Esophagus squamous epithelium (tissue), 5 donors: Measurements from ENCODE around the gene NEDD8. TPM values are rescaled to one million over a fixed set of nuclear protein-coding genes. Genes with fewer than 3 reads are reported as not detected.

Source experiments
- DNase-seq: peaks from one replicate; lab custom pipeline; 2025; lab: John Stamatoyannopoulos, UW
- H3K27ac ChIP-seq, 4 donors: fragments of 200-600 bp; sonication (generic); one replicate each; pipeline ENCODE4 v1.5.1; 2016 to 2019; ENCODE audit warnings: mild to moderate bottlenecking in 1 of 4
- H3K27me3 ChIP-seq, 4 donors: fragments of 200-600 bp; sonication (generic); 1 replicate in 3 of 4; 2 replicates in 1 of 4; pipeline versions ENCODE4 v1.5.1 to v1.6.0; 2017 to 2021; ENCODE audit warnings: antibody characterized with exemption in 1 of 4
- H3K36me3 ChIP-seq, 3 donors: fragments of 200-600 bp; sonication (generic); one replicate each; pipeline ENCODE4 v1.5.1; 2016 to 2019
- H3K4me1 ChIP-seq, 3 donors: fragments of 200-600 bp; sonication (generic); one replicate each; pipeline ENCODE4 v1.5.1; 2017 to 2019
- H3K4me3 ChIP-seq, 4 donors: fragments of 200-600 bp; sonication (generic); 1 replicate in 3 of 4; 2 replicates in 1 of 4; pipeline ENCODE4 v1.5.1; 2016 to 2019; ENCODE audit warnings: mild to moderate bottlenecking in 2 of 4, moderate library complexity in 1 of 4
- H3K9me3 ChIP-seq, 3 donors: fragments of 200-600 bp; sonication (generic); one replicate each; pipeline ENCODE4 v1.5.1; 2016 to 2019
- POLR2A ChIP-seq, 4 donors: fragments of 450-650 bp; IDR thresholded peaks; one replicate each; pipeline ENCODE4 v1.6.1; 2017; ENCODE audit warnings: antibody characterized with exemption in 4 of 4, mild to moderate bottlenecking in 4 of 4, moderate library complexity in 3 of 4
- WGBS, 2 donors: methylation state at CpG; one replicate each; pipeline ENCODE4 v1.1.5; 2018; 5-methylcytosine and 5-hydroxymethylcytosine counted together
- intact Hi-C: fragments of 100-400 bp; cut with DNase I; formaldehyde crosslinking; loops from one replicate; pipeline ENCODE4 v1.15.0; 2022
- total RNA-seq, 4 donors: library from RNA; depleted of rRNA; stranded (reverse); fragments of >200 nt; gene quantifications; one replicate each; pipeline ENCODE4 v1.1.0, GENCODE V29; 2016
- TF ChIP-seq, protein P1 (sequence below), 6 experiments: fragments of 450-650 bp in 4 of 6; fragments of 200-600 bp in 2 of 6; sonication (generic) in 2 of 6; IDR thresholded peaks; one replicate each; pipeline ENCODE4 v1.5.1; 2016 to 2019; ENCODE audit warnings: antibody characterized with exemption in 6 of 6, mild to moderate bottlenecking in 4 of 6, moderate library complexity in 4 of 6
- donor health status: DM: yes; HTN: yes; CAD: no.

The NEDD8 gene
- total RNA-seq, 4 donors from 2014 or later, result 93.1 to 182 (median 121) TPM

DNA sequence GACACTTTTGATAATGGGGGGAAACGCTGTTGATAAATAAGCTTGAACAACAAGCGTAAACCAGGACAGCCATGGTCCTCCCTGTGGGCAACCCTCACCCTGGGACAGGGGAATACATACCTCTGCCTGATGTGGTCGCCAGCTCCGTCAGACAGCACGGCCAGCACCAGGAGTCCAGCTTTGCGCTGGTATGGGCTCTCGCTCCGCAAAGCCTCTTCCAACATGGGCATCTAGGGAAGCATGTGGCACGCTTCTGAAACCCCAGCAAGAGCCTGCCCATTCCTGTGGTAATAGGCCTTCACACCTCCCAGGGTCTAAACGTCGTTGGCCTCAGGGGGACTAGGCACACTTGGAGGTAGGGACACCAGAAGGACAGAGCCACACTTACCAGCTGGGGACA, 46.4 kb downstream of the NEDD8 start:
- Histone ChIP-seq H3K27me3 (no peaks in the 10 kb centered on the region), H3K4me1 (peaks cover 3 to 24% (median 15%) of the 10 kb centered on the region in 3 donors), H3K27ac (no peak overlapping the region), H3K9me3 (no peaks in the 10 kb centered on the region), H3K36me3 (peaks cover 29 to 79% (median 37%) of the 10 kb centered on the region in 3 donors), H3K4me3 (no peak overlapping the region)
- DNase-seq, result no peak
- WGBS, 2 donors, result 89% methylated on average over 9 to 11 of the region's 11 CpGs
- TF ChIP-seq, protein P1, sequence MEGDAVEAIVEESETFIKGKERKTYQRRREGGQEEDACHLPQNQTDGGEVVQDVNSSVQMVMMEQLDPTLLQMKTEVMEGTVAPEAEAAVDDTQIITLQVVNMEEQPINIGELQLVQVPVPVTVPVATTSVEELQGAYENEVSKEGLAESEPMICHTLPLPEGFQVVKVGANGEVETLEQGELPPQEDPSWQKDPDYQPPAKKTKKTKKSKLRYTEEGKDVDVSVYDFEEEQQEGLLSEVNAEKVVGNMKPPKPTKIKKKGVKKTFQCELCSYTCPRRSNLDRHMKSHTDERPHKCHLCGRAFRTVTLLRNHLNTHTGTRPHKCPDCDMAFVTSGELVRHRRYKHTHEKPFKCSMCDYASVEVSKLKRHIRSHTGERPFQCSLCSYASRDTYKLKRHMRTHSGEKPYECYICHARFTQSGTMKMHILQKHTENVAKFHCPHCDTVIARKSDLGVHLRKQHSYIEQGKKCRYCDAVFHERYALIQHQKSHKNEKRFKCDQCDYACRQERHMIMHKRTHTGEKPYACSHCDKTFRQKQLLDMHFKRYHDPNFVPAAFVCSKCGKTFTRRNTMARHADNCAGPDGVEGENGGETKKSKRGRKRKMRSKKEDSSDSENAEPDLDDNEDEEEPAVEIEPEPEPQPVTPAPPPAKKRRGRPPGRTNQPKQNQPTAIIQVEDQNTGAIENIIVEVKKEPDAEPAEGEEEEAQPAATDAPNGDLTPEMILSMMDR (IDR thresholded peaks at IDR 0.05), result no peak
- TF ChIP-seq POLR2A (IDR thresholded peaks at IDR 0.05), result no peak
- intact Hi-C loops, result no loop called here

DNA sequence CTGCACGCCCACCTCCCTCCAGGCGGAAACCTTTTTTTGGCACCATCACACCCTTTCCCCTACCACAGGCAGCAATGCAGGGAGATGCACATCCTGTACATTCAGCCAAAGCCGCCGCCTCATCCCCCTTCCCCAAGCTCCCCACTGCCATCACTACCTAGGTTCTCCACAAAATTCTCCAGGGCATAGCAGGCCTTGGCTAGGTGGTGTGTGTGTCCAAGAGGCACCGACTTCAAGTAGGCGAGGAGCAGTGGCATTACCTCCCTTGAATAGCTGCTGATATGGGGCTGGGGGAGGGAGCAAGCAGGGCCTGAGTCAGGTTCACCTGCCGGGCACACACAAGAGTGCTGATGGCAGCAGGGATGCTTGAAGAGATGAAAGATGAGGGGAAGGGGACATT, 47.1 kb downstream of the NEDD8 start:
- Histone ChIP-seq H3K4me3 (no peak overlapping the region), H3K4me1 (peaks cover 3 to 31% (median 20%) of the 10 kb centered on the region in 3 donors), H3K36me3 (peaks cover 37 to 80% (median 37%) of the 10 kb centered on the region in 3 donors), H3K27me3 (no peaks in the 10 kb centered on the region), H3K9me3 (no peaks in the 10 kb centered on the region), H3K27ac (no peak overlapping the region)
- intact Hi-C loops, result no loop called here
- WGBS, 2 donors, result 93 to 96% methylated on average over 3 to 4 of the region's 7 CpGs
- no peak for DNase-seq
- TF ChIP-seq POLR2A (IDR thresholded peaks at IDR 0.05), result no peak
- TF ChIP-seq, protein P1 (IDR thresholded peaks at IDR 0.05), result no peak

DNA sequence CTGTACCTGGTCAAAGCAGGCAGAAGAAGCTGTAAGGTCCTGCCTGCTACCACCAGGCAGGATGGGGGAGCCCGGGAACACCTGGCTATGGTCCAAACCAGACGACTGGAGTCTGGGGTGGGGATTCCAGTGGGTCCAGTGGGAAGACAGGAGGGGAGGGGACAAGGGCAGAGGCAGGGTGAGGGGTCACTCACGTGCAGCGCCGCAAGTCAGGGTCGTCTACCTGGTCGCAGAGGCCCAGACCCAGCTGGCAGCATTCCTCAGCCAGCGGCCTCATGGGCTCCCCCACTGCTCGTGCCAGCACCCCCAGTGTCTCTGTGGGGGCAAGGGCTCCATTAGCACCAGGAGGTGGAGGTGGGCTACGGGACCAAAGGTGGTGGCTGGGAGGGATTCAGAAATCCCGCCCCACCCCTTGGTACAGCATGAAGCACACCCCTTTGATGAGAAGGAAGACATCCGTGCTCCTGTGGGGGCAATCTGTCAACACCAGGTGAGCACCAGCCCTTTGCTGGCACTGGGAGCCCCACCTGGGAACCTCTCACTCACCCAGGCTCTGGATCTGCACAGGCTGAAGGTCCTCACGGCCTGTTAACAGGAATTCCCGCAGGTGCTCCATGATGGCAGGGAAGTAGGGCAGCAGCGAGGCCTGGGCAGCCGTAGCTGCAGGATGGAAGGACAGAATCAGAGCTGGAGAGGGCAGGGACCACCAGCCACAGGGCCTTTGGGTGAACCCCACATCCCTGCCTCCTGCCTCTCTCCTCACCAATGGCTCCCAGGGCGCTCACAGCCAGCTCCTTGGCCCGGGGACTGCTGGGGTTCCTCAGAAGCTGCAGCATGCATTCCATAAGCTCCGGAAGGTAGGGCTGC, 47.8 kb downstream of the NEDD8 start:
- H3K4me1 ChIP-seq, result peaks cover 3 to 34% (median 25%) of the 10 kb centered on the region in 3 donors
- H3K9me3 ChIP-seq, result no peaks in the 10 kb centered on the region
- no peak for TF ChIP-seq POLR2A (IDR thresholded peaks at IDR 0.05)
- no peak for DNase-seq
- H3K27ac ChIP-seq, result no peak overlapping the region
- no peaks in the 10 kb centered on the region for H3K27me3 ChIP-seq
- intact Hi-C loops, result no loop called here
- 84 to 85% methylated on average over 8 to 12 of the region's 19 CpGs for WGBS, 2 donors
- peaks cover 41 to 81% (median 43%) of the 10 kb centered on the region in 3 donors for H3K36me3 ChIP-seq
- no peak overlapping the region for H3K4me3 ChIP-seq

DNA sequence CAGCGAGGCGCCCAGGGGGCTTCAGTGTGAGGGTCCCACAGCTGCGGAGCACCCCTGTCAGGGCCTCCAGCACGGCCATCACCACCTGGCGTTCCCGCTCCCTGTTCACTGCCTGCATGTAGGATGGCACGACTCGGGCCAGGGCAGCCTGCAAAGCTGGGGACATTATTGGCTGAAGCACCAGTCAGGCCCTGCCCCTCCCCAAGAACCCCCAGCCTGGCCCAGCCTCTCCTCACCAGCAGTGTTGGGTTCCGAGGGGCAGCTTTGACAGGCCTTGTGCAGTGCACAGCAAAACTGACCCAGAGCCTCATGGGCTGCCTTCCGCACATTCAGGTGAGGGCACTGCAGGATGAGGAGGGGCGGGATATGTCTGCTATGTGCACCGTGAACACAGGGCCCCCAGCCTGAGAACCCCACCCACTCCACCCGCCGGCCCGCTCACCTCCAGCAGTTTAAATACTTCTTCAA, 49.1 kb downstream of the NEDD8 start:
- no peak overlapping the region for H3K27ac ChIP-seq
- peaks cover 0 to 23% (median 19%) of the 10 kb centered on the region in 3 donors for H3K4me1 ChIP-seq
- no peak for DNase-seq
- TF ChIP-seq POLR2A (IDR thresholded peaks at IDR 0.05), result no peak
- TF ChIP-seq, protein P1 (IDR thresholded peaks at IDR 0.05), result no peak
- peaks cover 48 to 94% (median 49%) of the 10 kb centered on the region in 3 donors for H3K36me3 ChIP-seq
- no peaks in the 10 kb centered on the region for H3K27me3 ChIP-seq
- intact Hi-C loops, result no loop called here
- 81% methylated on average over 5 of the region's 15 CpGs; no CpG with 5 or more reads in 1 of the 2 donors for WGBS, 2 donors
- no peak overlapping the region for H3K4me3 ChIP-seq
- H3K9me3 ChIP-seq, result no peaks in the 10 kb centered on the region

DNA sequence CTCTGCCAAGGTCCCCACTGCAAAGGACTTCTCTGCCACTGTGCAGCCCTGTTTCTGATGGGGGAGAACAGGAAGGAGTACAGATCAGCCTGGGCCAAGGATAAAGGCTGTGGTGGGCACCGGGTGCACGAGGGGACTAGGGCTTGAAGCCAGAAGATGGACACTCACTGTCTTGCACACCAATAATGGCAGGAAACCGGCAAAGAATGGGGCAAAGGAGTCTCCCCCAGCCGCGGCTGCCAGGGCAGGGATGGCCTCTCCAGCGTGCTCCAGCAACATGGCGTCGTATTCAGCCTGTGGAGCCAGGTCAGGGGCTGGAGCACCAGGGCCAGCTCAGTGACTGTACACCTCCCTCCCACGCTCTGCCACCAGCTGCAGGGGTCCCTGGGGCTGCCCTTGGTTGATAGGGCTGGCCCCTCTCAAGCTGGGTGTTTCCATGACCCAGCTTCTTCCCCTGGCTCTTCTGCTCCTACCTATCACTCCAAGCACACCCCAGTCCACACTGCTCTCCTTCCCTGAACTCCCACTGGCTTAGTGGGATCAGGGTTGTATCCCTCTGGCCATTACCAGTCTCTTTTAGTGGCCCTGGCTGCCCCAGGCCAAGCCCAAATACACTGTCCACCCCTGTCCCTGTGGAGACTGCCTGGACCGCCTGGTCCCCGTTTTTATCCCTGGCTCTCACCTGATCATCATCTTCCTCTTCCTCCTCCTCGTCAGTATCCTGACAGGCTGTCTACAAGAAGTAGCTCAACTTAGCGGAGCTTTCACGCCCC, 49.9 kb downstream of the NEDD8 start:
- DNase-seq, result no peak
- Histone ChIP-seq H3K4me3 (no peak overlapping the region), H3K27ac (no peak overlapping the region), H3K36me3 (peaks cover 48 to 100% (median 51%) of the 10 kb centered on the region in 3 donors), H3K4me1 (peaks cover 0 to 16% (median 12%) of the 10 kb centered on the region in 3 donors), H3K27me3 (no peaks in the 10 kb centered on the region), H3K9me3 (no peaks in the 10 kb centered on the region)
- 81 to 83% methylated on average over 9 to 11 of the region's 14 CpGs for WGBS, 2 donors
- no peak for TF ChIP-seq POLR2A (IDR thresholded peaks at IDR 0.05)
- intact Hi-C loops, result no loop called here
